Spinal cord (tissue), 10 donors: Measurements from ENCODE around the gene NR3C2. TPM values are rescaled to one million over a fixed set of nuclear protein-coding genes. Genes with fewer than 3 reads are reported as not detected.
A peak's percentile ranks its signal among the peaks of the same experiment; 100 is the strongest.

Source experiments
- DNase-seq, 6 donors: peaks; one replicate each; pipeline versions ENCODE4 v3.0.0 to v3.0.0-alpha.2; 2013 to 2015; ENCODE audit warnings: low spot score in 6 of 6, low read depth in 4 of 6
- H3K27ac ChIP-seq: one replicate; pipeline ENCODE4 v1.5.1; 2013; ENCODE audit warnings: low read depth, low read length, control low read depth
- H3K27me3 ChIP-seq: one replicate; pipeline ENCODE4 v1.6.1; 2013; ENCODE audit warnings: low read length; ENCODE audit not compliant: control insufficient read depth, insufficient read depth
- H3K36me3 ChIP-seq: one replicate; pipeline ENCODE4 v1.6.1; 2013; ENCODE audit warnings: low read length; ENCODE audit not compliant: control insufficient read depth, insufficient read depth
- H3K4me1 ChIP-seq: one replicate; pipeline ENCODE4 v1.6.1; 2013; ENCODE audit warnings: low read length; ENCODE audit not compliant: control insufficient read depth, insufficient read depth
- H3K4me3 ChIP-seq: one replicate; pipeline ENCODE4 v1.5.1; 2013; ENCODE audit warnings: low read depth, low read length, control low read depth
- H3K9me3 ChIP-seq: one replicate; pipeline ENCODE4 v1.6.1; 2013; ENCODE audit warnings: low read length; ENCODE audit not compliant: control insufficient read depth, insufficient read depth
- WGBS: methylation state at CpG from one replicate; pipeline ENCODE4 v1.1.5; 2013; ENCODE audit warnings: missing lambda C conversion rate; ENCODE audit not compliant: insufficient coverage; 5-methylcytosine and 5-hydroxymethylcytosine counted together
- polyA plus RNA-seq, 2 donors: library from polyadenylated mRNA; unstranded; fragments of 120-200 nt; gene quantifications; one replicate each; pipeline ENCODE4 v1.2.1, GENCODE V29; 2013; ENCODE audit not compliant: insufficient read length in 2 of 2
- total RNA-seq, 2 donors: library from RNA; depleted of rRNA in 1 of 2; stranded (reverse); fragments of 120-200 nt in 1 of 2; fragments of >200 nt in 1 of 2; gene quantifications; one replicate each; pipeline versions ENCODE4 v1.2.3 to v1.2.4, GENCODE V29; 2013 to 2014
- donor health status: healthy.

The NR3C2 gene
- total and polyA plus RNA-seq, 4 donors = 9.2 to 27.0 (median 14.1) TPM

DNA sequence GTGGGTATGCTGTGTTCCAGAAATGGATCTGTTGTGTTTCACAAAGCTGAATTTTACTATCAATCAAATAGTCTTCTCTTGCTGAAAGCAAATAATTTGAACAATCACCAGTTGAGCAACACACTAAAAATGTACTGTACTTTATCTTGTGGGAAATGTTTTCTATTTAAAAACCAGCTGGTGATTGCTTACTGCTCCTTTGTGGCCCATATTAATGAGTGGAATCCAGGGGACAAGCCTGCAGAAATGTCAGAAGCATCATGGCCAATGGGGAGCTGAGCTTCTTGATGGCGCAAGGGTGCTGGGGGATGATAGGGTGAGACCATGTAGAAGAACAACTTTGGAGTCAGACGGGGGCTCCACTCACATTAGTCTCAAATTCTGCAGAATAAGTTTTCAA is 364.2 kb downstream of the NR3C2 start:
- Histone ChIP-seq H3K4me1 (peaks cover 9% of the 10 kb centered on the region), H3K27ac (no peak overlapping the region), H3K27me3 (no peaks in the 10 kb centered on the region), H3K9me3 (peaks cover 4% of the 10 kb centered on the region), H3K4me3 (no peak overlapping the region), H3K36me3 (peaks cover 6% of the 10 kb centered on the region)
- DNase-seq = no peak
- 100% methylated on average over 1 of the region's 2 CpGs for WGBS

DNA sequence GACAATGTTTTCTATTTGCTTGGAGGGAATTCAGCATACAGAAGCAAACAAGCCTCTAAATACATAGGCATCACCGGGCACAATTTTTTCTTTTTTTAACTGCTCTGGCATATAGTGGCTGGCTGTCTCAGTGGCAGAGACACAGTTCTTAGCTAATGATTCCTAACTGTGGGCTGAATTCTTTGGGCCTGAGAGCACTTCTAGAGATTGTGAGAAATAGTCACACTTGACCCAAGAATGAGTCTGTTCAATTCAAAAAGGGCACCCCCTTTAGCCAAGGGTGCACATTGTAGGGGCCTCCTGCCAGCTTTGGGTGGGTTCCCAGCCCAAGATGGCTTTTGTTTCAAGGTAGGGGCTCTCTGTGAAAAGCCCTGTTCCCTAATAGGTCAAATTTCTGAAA is 364.6 kb downstream of the NR3C2 start:
- Histone ChIP-seq H3K9me3 (peaks cover 4% of the 10 kb centered on the region), H3K27ac (peak overlapping the region; percentile 58), H3K27me3 (no peaks in the 10 kb centered on the region), H3K4me1 (peaks cover 9% of the 10 kb centered on the region), H3K36me3 (peaks cover 9% of the 10 kb centered on the region), H3K4me3 (no peak overlapping the region)
- peak in 1 of 6 donors; percentile 50 for DNase-seq
- WGBS = no CpG with 5 or more reads among the region's 1 CpG

DNA sequence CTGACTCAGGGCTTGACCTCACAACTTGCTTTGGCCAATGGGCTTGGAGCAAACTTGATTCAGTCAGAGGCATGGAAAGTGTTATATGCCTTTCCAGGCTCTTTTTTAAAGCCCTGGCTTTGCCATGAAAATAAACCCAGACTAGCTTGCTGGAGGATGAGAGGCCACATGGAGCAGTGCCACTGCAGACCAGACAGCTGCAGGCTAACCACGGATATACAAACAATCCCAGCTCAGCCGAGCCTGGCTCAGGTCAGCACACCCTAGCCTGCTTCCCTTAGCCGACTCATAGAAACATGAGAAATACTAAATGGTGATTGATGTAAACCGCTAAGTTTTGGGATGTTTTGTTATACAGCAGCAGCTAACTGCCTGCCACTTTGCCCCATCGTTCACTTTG is 365.2 kb downstream of the NR3C2 start:
- H3K9me3 ChIP-seq = peaks cover 4% of the 10 kb centered on the region
- peaks cover 13% of the 10 kb centered on the region for H3K36me3 ChIP-seq
- WGBS = 90% methylated on average over 2 of the region's 5 CpGs
- H3K27ac ChIP-seq = no peak overlapping the region
- no peak for DNase-seq
- H3K4me1 ChIP-seq = peaks cover 9% of the 10 kb centered on the region
- H3K4me3 ChIP-seq = no peak overlapping the region
- no peaks in the 10 kb centered on the region for H3K27me3 ChIP-seq

DNA sequence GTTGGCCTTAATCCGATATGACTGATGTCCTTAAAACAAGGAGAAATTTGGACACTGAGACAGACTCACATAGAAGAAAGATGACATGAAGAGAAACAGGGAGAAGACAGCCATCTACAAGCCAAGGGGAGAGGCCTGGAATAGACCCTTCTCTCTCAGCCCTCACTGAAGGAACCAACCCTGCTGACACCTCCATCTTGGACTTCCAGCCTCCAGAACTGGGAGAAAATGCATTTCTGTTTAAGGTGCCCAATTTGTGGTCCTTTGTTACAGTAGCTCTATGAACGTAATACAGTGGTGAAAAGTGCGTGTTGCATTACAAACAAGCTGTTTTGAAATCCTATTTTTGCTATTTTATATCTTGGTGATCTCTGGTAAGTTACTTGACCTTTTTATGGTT is 366.8 kb downstream of the NR3C2 start:
- Histone ChIP-seq H3K27ac (no peak overlapping the region), H3K4me1 (peaks cover 15% of the 10 kb centered on the region), H3K4me3 (no peak overlapping the region), H3K27me3 (no peaks in the 10 kb centered on the region), H3K36me3 (peaks cover 7% of the 10 kb centered on the region), H3K9me3 (peaks cover 4% of the 10 kb centered on the region)
- DNase-seq = no peak
- WGBS = 100% methylated on average over 2 of the region's 3 CpGs

DNA sequence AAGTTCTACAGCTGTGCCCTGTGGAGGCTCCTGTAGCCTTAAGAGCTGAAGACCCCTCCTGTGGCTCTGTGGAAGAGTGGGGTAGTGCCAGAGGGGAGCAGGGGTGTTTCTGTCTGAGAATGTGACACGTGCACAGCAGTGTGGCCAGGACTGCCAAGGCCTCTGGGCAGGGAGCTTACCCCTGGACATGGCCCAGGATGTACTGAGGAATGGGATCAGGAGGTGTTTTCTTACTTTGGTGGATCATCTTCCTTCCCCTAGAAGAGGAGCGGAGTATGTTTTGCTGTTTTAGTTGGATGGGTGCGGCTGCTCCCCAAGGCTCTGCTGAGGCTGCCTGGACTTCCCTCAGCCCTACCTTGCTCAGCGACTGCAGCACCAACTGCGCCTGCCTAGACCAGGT is 367.8 kb downstream of the NR3C2 start:
- Histone ChIP-seq H3K9me3 (peaks cover 4% of the 10 kb centered on the region), H3K36me3 (peaks cover 7% of the 10 kb centered on the region), H3K27ac (no peak overlapping the region), H3K4me3 (no peak overlapping the region), H3K27me3 (no peaks in the 10 kb centered on the region), H3K4me1 (peaks cover 18% of the 10 kb centered on the region)
- DNase-seq = no peak
- WGBS = 90% methylated on average over 4 of the region's 5 CpGs

DNA sequence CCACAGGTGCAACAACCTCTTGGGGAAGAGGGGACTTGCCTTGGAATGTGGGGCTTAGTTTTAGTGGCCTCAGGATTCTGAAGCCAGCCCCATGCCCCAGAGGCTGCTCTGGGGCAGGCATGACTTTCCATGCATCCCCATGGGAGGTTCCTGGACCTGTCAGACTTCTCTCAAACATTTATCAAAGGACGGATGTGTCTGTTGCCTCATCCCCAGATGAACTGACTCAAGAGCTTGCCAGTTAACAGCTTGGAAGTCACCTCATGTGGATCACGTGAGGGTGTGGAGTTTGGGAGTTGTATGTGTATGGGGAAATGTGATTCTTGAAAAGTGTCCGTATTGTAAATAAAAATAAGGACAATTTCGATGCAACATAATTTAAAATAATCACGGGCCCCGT is 368.9 kb downstream of the NR3C2 start:
- H3K4me3 ChIP-seq = no peak overlapping the region
- no peaks in the 10 kb centered on the region for H3K27me3 ChIP-seq
- H3K9me3 ChIP-seq = peaks cover 4% of the 10 kb centered on the region
- peaks cover 19% of the 10 kb centered on the region for H3K4me1 ChIP-seq
- H3K27ac ChIP-seq = no peak overlapping the region
- 85% methylated on average over 5 of the region's 6 CpGs for WGBS
- peaks cover 7% of the 10 kb centered on the region for H3K36me3 ChIP-seq
- no peak for DNase-seq

DNA sequence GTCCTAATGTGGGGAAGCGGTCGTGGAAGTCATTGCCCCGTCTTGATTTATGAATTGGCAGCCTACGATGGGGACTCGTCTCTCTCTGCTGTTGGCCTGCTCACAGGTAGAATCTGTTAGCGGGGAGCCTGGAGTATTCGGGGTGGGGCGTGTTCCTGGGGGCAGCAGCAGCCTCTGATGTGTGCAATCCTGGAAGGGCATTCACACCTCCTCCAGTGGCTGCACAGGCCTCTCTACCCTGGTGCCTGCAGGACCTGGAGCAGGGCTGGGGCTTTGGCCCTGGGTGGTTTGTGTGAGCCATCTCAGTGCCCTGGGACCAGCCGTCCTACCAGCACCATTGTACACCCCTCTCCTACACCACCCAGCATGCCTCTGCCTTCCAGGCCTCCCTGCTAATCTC is 369.4 kb downstream of the NR3C2 start:
- Histone ChIP-seq H3K27me3 (no peaks in the 10 kb centered on the region), H3K4me3 (no peak overlapping the region), H3K27ac (no peak overlapping the region), H3K9me3 (peaks cover 4% of the 10 kb centered on the region), H3K36me3 (peaks cover 7% of the 10 kb centered on the region), H3K4me1 (peaks cover 23% of the 10 kb centered on the region)
- DNase-seq = no peak
- WGBS = 74% methylated on average over 5 of the region's 9 CpGs

DNA sequence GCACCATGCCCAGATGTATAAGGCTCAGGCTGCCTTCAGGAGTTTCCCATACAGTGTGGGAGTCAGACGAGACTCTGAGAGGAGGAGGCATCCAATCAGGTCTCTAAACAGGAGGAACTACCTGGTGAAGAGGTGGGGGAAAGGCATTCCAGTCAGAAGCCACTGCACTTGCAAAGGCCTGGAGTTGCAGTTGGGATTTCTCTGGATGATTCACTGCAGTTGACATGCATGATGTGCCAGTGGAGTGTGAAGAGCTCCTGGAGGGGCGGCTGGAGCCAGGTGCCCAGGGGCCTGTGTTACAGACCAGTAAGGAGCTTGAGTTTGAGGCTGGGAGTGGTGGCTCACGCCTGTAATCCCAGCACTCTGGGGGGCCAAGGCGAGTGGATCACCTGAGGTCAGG is 371.2 kb downstream of the NR3C2 start:
- DNase-seq = no peak
- Histone ChIP-seq H3K27ac (no peak overlapping the region), H3K36me3 (peaks cover 7% of the 10 kb centered on the region), H3K4me3 (no peak overlapping the region), H3K27me3 (no peaks in the 10 kb centered on the region), H3K4me1 (peaks cover 15% of the 10 kb centered on the region), H3K9me3 (peaks cover 4% of the 10 kb centered on the region)
- 80% methylated on average over 3 of the region's 4 CpGs for WGBS

DNA sequence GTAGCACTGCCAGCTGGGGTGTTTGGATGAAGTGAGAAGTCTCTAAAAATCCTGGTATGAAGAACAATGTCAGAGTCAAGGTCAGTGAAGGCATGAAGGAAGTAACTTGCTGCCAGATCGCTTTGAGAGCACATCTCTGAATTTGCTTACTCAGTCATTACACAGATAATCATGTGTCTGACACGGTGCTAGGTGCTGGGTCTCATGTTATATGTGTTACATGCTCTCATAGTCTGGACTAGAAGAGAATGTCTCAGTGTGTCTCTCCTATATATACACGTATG is 372.4 kb downstream of the NR3C2 start:
- no peak for DNase-seq
- Histone ChIP-seq H3K36me3 (peaks cover 7% of the 10 kb centered on the region), H3K4me1 (peaks cover 15% of the 10 kb centered on the region), H3K27ac (no peak overlapping the region), H3K27me3 (no peaks in the 10 kb centered on the region), H3K9me3 (no peaks in the 10 kb centered on the region), H3K4me3 (no peak overlapping the region)
- WGBS = no CpG with 5 or more reads among the region's 3 CpGs

DNA sequence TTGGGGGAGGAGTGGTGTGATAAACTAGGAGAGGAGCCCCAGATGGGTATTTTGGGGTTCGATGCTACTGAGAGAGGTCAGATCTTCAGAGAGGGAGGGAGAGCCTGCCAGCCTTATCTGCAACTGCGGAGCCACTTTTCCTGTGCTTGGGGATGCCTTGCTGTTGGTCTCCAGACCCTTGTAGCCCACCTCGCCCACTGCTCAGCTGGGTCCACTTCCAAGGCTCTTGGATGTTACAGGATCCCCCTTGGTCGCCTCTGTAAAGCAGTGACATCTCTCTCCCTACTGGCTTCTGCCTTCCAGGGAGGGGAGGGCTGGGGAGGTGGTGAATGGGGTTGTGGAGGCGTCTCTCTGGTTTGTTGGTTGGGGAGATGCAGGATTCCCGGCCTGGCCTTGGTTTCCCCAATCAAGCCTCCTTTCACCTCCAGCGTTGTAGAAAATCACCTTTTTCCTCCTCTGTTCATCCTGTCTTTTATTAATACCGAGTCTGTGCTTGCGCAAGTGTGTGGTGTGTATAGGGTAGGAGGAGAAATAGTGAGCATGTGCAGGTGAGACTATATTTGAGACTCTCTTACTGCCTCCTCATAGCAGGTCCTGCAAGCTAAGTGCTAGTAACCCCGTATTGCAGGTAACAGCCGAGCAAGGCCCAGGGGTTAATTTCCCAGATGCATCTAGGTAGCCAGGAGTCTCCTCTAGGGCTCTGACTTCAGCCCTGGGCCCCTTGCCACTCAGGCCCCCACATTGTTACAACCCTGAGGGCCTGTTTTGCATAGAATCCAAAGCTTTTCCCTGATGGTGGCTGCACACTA is 372.9 kb downstream of the NR3C2 start:
- Histone ChIP-seq H3K27ac (no peak overlapping the region), H3K4me1 (peaks cover 15% of the 10 kb centered on the region), H3K4me3 (no peak overlapping the region), H3K36me3 (peaks cover 7% of the 10 kb centered on the region), H3K27me3 (no peaks in the 10 kb centered on the region), H3K9me3 (no peaks in the 10 kb centered on the region)
- WGBS = 88% methylated on average over 6 of the region's 11 CpGs
- DNase-seq = no peak
